Brain pericyte (primary cell): Measurements from ENCODE around the gene PARD6G.

Experiments
- DNase-seq: peaks from one replicate; pipeline ENCODE4 v3.0.0-alpha.2; 2012; ENCODE audit warnings: low read depth, low spot score

The PARD6G gene

GRCh38 chr18:80213182-80213581, 34.1 kb downstream of the PARD6G start:
- DNase-seq, result no peak

GRCh38 chr18:80210312-80211083, 36.8 kb downstream of the PARD6G start:
- DNase-seq, result no peak

- DNase-seq, result no peak
These were observed 38.7 kb downstream of the PARD6G start for GRCh38 chr18:80208620-80209019.

GRCh38 chr18:80205294-80205693, 42.0 kb downstream of the PARD6G start:
- no peak for DNase-seq

- DNase-seq, result no peak
These were observed 43.2 kb downstream of the PARD6G start for GRCh38 chr18:80204142-80204541.

- DNase-seq, result no peak
These were observed 44.1 kb downstream of the PARD6G start for GRCh38 chr18:80203249-80203648.

GRCh38 chr18:80202264-80202998, 44.9 kb downstream of the PARD6G start:
- DNase-seq, result no peak

GRCh38 chr18:80201739-80202138, 45.6 kb downstream of the PARD6G start:
- no peak for DNase-seq

GRCh38 chr18:80200932-80201672, 46.2 kb downstream of the PARD6G start:
- DNase-seq, result peak; percentile 42

- DNase-seq, result no peak
These were observed 47.0 kb downstream of the PARD6G start for GRCh38 chr18:80200171-80200931.

GRCh38 chr18:80198994-80199748, 48.1 kb downstream of the PARD6G start:
- no peak for DNase-seq

- DNase-seq, result no peak
These were observed 48.9 kb downstream of the PARD6G start for GRCh38 chr18:80198391-80198790.

- DNase-seq, result no peak
These were observed 49.8 kb downstream of the PARD6G start for GRCh38 chr18:80197528-80197927.

GRCh38 chr18:80196528-80197320, 50.6 kb downstream of the PARD6G start:
- DNase-seq, result no peak

- DNase-seq, result no peak
These were observed 52.3 kb downstream of the PARD6G start for GRCh38 chr18:80194874-80195570.

- no peak for DNase-seq
These were observed 53.6 kb downstream of the PARD6G start for GRCh38 chr18:80193701-80194100.

GRCh38 chr18:80192653-80193385, 54.5 kb downstream of the PARD6G start:
- DNase-seq, result no peak

GRCh38 chr18:80191907-80192652, 55.2 kb downstream of the PARD6G start:
- no peak for DNase-seq
